ENCODE data around the gene ABCB9.
"Not testable (repeated sequence)": the region's sequence is repeated elsewhere in the genome, so short reads cannot be mapped to it uniquely, and the experiment has no call there.

The ABCB9 gene

GRCh38 chr12:122963941-122964265 lies 2.4 kb downstream of the ABCB9 start:
- DNase-seq (ENCODE audit: low read depth): no peak

GRCh38 chr12:122961531-122962329 lies 4.5 kb downstream of the ABCB9 start:
- DNase-seq (ENCODE audit: low read depth): no peak

- no peak for DNase-seq (ENCODE audit: low read depth)
These were observed 6.1 kb downstream of the ABCB9 start for GRCh38 chr12:122960193-122960569.

GRCh38 chr12:122959566-122960192 lies 6.6 kb downstream of the ABCB9 start:
- no peak for DNase-seq (ENCODE audit: low read depth)

GRCh38 chr12:122958198-122958888 lies 7.9 kb downstream of the ABCB9 start:
- no peak for DNase-seq (ENCODE audit: low read depth)

- DNase-seq (ENCODE audit: low read depth): no peak
These were observed 10.2 kb downstream of the ABCB9 start for GRCh38 chr12:122956035-122956434.

GRCh38 chr12:122955156-122955555 lies 11.1 kb downstream of the ABCB9 start:
- no peak for DNase-seq (ENCODE audit: low read depth)

- peak; percentile 67 for DNase-seq (ENCODE audit: low read depth)
These were observed 14.0 kb downstream of the ABCB9 start for GRCh38 chr12:122951979-122952892.

GRCh38 chr12:122951406-122951805 lies 14.9 kb downstream of the ABCB9 start:
- DNase-seq (ENCODE audit: low read depth): no peak

- DNase-seq (ENCODE audit: low read depth): no peak
These were observed 16.2 kb downstream of the ABCB9 start for GRCh38 chr12:122949816-122950675.

- no peak for DNase-seq (ENCODE audit: low read depth)
These were observed 16.9 kb downstream of the ABCB9 start for GRCh38 chr12:122949405-122949804.

- DNase-seq (ENCODE audit: low read depth): no peak
These were observed 17.7 kb downstream of the ABCB9 start for GRCh38 chr12:122948605-122949004.

GRCh38 chr12:122947352-122947792 lies 18.9 kb downstream of the ABCB9 start:
- no peak for DNase-seq (ENCODE audit: low read depth)

- peak; percentile 67 for DNase-seq (ENCODE audit: low read depth)
These were observed 19.4 kb downstream of the ABCB9 start for GRCh38 chr12:122946690-122947341.

- no peak for DNase-seq (ENCODE audit: low read depth)
These were observed 21.4 kb downstream of the ABCB9 start for GRCh38 chr12:122944605-122945592.

- DNase-seq (ENCODE audit: low read depth): no peak
These were observed 23.1 kb downstream of the ABCB9 start for GRCh38 chr12:122943196-122943595.

- DNase-seq (ENCODE audit: low read depth): no peak
These were observed 23.6 kb downstream of the ABCB9 start for GRCh38 chr12:122942637-122943036.

- not testable (repeated sequence) for DNase-seq (ENCODE audit: low read depth)
These were observed 24.9 kb downstream of the ABCB9 start for GRCh38 chr12:122941351-122941750.

- DNase-seq (ENCODE audit: low read depth): no peak
These were observed 27.1 kb downstream of the ABCB9 start for GRCh38 chr12:122939125-122939524.
